IPS-18c (cell line): Measurements from ENCODE around the gene IL16.

Experiments used
- H3K4me3 ChIP-seq: 2 replicates; pipeline ENCODE4 v1.7.0; 2013; ENCODE audit warnings: low read depth, mild to moderate bottlenecking, low read length, moderate library complexity; ENCODE audit not compliant: insufficient read depth
- H3K9me3 ChIP-seq: one replicate; pipeline ENCODE4 v1.6.1; 2013; ENCODE audit warnings: mild to moderate bottlenecking, low read length, moderate library complexity; ENCODE audit not compliant: control insufficient read depth, insufficient read depth

The IL16 gene

GRCh38 chr15:81168644-81169043 is 28.0 kb upstream of the IL16 start:
- no peaks in the 10 kb centered on the region for H3K9me3 ChIP-seq
- no peak overlapping the region for H3K4me3 ChIP-seq

DNA sequence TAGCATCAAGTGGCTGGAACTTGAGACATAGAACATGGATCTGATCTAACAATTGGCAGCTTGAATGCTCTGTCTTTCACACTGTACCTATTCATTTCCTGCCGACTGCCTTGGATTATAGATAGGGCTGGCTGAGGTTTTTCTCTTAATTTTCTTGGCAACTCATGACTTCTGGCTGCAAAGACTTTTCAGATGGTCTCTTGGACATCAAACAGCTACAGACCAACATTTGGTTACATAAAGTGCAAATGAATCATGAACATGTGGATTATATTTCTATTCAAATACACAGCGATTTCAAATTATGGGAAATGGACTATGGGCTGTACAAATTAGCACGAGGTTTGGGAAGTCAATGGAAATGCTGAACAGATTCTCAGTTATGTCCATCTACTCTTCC is 26.2 kb upstream of the IL16 start:
- H3K9me3 ChIP-seq = no peaks in the 10 kb centered on the region
- H3K4me3 ChIP-seq = no peak overlapping the region

- Histone ChIP-seq H3K9me3 (no peaks in the 10 kb centered on the region), H3K4me3 (no peak overlapping the region)
Measured at GRCh38 chr15:81171286-81171685, 25.4 kb upstream of the IL16 start.

DNA sequence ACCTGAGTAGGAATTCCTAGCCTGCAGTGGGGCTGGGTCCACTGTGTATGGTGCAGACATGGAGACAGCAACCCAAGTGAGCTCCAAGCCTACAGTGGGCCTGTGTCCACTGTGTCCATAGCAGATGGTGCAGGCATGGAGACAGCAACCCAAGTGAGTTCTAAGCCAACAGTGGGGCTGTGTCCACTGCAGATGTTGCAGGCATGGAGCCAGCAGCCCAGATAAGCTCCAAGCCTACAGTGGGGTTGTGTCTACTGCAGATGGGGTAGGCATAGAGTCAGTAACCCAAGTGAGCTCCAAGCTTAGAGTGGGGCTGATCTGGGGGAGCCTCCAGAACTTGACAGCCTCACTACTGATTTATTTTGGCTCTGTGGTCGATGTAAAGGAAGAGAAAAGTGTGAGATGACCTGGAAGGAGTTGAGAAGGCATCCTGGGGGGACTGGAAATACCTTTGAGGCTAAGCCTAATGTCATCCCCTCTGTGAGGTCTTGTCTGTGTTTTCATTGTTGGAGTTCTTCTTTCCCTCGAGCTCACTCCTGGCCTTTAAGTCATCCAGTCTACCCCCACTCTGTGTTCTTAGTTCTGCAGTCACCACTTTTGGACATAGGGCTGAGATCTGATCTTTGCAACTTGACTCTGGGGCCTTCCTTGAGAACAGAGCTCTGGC is 22.4 kb upstream of the IL16 start:
- Histone ChIP-seq H3K4me3 (no peak overlapping the region), H3K9me3 (no peaks in the 10 kb centered on the region)

DNA sequence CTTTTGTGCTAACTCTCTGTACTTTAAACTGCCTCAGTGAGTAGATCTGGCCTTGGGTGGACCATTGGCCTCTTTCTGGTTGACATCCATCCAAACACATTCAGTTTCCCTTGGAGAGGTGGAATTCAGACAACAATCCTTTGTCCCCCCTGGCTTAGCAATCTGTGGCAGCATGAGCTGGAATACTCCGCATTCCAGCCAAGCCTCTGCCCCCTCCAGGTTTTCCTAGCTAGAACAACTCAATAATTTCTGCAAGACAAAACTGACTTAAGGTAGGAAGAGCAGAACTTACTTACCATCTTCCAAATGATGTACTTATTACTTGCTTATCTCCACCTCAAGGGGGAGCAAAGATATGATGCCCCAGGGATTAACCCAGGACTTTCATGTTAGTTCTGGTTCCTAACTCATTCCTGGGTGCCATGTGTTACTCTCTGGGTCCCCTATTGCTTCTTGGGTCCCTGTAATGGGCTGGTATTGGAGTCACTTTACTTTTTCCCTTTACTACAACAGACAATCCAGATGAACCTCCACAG is 21.8 kb upstream of the IL16 start:
- H3K4me3 ChIP-seq = no peak overlapping the region
- H3K9me3 ChIP-seq = no peaks in the 10 kb centered on the region

- Histone ChIP-seq H3K9me3 (no peaks in the 10 kb centered on the region), H3K4me3 (no peak overlapping the region)
Measured at GRCh38 chr15:81175496-81175895, 21.2 kb upstream of the IL16 start.

GRCh38 chr15:81176291-81176893 is 20.3 kb upstream of the IL16 start:
- Histone ChIP-seq H3K9me3 (no peaks in the 10 kb centered on the region), H3K4me3 (no peak overlapping the region)

DNA sequence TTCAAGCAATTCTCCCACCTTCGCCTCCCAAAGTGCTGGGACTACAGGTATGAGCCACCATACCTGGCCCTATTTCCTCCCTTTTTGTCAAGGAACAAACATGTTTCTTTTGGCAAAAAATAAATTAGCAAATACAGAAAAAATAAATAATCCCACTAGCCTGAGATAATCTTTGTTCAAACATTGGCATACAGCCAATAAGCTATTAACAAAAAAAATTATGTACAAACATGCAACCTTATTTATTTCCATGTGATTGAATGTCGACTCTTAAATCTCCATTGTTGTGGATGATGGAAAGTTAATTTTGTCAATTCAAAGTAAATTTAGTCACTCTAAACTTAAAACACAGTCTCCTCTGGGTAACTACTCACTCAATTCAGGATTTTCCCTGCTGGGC is 18.3 kb upstream of the IL16 start:
- no peak overlapping the region for H3K4me3 ChIP-seq
- no peaks in the 10 kb centered on the region for H3K9me3 ChIP-seq

DNA sequence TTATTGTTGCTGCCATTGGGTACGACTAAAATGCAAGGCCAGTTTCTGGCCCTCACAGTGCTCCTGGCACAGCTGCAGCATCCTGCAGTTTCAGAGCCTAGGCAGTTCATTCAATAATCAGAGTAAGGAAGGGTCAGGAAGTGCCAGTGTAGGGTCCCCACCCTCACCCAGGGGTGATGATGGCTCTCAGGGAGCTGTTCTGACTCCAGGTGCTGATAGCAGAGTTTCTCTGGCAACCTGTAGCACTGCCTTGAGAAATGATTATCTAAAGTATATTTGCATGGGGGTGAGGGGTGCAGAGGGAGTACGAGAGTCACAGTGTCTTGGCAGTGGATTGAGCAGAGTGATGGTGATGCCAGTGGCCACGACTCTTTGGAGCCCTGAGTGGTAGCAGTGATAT is 15.5 kb upstream of the IL16 start:
- no peaks in the 10 kb centered on the region for H3K9me3 ChIP-seq
- H3K4me3 ChIP-seq = no peak overlapping the region

DNA sequence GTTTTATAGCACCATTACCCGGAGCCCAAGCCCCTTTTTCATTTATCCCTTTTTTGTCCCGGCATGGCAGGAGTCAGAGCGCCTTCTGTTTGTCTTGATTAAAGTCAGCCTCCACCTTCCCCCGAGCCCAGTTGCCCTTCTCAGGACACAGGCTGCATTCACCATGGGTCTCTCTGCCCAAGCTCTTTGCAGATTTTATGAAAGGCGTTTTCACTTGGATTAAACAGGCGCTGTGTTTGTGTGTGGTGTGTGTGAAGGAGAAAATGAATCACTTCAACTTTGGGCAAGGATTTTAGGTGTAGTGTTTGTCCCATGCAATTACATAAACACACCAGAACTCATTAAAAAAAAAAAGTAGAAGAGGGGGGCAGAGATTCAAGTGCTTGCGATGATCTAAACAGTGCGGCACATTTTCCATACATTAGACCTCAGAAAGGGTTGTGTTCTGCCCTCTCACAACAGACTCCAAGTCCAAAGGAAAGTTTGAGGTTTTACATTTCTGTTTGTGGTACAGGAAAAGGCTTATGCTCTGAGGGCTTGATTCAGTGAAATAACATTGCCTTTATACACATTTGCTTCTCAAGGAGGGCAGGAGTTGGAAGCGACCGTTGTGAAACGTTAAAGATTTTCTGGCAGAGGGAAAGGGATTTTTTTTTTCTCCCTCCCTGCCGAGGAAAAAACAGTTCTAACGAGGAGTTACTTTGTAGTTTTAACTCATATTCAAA is 14.5 kb upstream of the IL16 start:
- Histone ChIP-seq H3K9me3 (no peaks in the 10 kb centered on the region), H3K4me3 (no peak overlapping the region)

DNA sequence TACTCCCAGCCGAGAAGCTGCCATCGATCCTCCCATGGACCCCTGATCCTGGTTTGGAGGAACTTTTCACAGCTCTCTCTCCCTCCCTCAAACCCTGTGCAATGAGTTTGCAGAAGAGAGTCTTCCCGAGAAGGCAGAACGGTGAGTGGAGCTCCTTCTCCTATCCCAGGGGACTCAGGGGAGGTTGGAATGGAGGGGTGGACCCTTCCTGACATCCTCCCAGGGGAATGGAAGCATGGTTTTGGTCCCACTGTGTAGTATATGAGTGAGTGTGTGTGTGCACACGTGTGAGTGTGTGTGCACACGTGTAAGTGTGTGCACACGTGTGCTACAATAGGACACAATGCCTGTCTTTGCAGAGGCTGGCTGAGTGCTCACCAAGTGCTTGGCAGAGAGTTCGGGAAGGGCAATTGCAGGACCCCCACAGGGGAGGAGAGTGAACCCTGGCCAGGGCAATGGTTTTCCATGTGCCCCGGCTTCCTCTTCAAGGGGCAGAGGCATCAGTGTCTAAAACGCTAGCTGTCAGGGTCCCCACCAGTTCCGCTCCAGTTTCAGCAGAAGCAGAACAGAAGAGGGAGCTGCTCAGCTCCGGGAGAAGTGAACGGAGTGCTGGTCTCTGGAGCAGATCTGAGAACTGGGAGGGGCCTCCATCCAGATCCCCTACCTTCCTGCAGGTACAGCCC is 13.8 kb upstream of the IL16 start:
- no peak overlapping the region for H3K4me3 ChIP-seq

GRCh38 chr15:81183439-81183775 is 13.3 kb upstream of the IL16 start:
- H3K9me3 ChIP-seq = no peaks in the 10 kb centered on the region
- H3K4me3 ChIP-seq = no peak overlapping the region

More for the DNA sequence above, 13.8 kb upstream of the IL16 start:
- H3K9me3 ChIP-seq = no peaks in the 10 kb centered on the region

- Histone ChIP-seq H3K9me3 (no peaks in the 10 kb centered on the region), H3K4me3 (no peak overlapping the region)
Measured at GRCh38 chr15:81184188-81184587, 12.5 kb upstream of the IL16 start.

DNA sequence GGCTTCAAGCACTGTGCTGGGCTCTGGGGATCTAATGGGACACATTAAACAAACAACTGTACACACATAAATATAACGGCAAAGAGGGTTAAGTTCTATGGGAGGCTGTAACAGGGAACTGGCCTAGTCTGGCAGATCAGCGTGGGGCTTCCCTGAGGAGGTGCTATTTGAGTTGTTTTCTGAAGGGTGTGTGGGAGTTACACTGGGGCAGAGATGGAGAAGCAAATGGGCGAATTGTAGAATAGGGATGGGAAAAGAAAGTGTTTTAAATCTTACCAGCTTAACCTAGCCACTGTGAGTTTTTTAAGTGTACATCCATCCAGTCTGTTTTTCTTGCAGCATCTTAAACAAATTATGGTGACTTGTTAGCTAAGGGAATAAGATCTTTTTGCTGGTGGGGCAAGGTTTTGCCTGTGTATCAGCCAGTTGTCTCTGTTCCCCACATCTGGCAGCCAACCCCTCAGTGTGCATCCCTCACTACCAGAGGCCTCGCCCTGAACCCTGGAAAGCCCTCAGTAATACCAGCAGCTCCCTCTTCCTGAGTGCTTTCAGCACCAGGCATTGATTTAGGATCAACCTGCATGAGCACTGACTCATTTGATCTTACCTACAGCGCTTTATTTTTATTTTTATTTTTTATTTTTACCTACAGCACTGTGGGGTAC is 10.9 kb upstream of the IL16 start:
- Histone ChIP-seq H3K9me3 (no peaks in the 10 kb centered on the region), H3K4me3 (no peak overlapping the region)

DNA sequence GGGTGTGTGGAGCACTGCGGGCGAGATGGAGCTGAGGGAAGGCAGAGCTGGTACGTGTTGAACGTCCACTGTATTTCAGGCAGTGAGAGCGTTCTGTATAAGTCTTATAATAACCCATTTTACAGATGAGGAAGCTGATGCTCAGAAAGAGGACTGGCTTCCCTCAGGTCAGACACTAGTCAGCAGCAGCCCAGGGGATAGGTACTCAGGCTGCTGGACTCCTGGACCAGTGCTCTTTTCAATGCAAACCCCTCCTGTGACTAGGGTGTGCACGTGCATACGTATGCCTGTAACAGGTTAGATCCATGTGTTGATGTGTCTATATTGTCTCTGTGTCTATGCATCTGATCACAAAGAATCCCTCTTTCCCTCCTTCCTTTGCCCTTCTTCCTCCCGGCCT is 8.3 kb upstream of the IL16 start:
- H3K9me3 ChIP-seq = no peaks in the 10 kb centered on the region
- no peak overlapping the region for H3K4me3 ChIP-seq

DNA sequence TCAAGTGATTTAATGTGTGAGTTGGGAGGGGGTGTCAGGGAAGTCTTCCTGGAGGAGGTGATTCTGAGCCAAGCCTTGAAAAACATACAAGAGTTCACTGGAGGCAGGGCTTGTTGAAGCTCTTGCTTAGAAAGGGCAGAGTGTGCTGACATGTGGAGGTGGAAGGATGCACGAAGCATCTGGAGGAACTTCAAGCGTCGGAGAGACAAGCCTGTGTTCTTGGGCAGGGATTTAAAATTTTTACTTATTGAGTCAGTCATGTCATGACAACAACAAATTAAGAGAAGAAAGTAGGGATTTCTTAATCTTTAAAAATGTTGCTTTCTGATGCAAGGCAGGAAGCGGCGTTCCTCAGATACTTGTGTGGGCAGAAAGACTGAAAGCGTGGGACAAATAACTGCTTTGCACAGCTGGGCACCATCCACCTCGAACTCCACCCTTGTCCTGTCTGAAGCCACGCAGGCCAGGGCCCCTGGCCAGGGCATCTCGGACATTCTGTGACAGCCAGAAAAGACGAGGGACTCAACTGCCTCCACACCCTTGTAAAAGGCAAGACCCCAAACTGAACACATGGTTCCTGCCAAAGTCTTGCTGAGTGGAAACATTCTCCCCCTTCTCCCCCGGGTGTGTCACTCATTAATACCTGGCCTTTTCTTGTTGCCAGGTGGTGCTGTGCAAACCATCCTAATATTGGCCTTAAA is 6.9 kb upstream of the IL16 start:
- no peak overlapping the region for H3K4me3 ChIP-seq
- no peaks in the 10 kb centered on the region for H3K9me3 ChIP-seq
